ENCODE results near the gene OR2V2. TPM values are rescaled to one million over a fixed set of nuclear protein-coding genes. Genes with fewer than 3 reads are reported as not detected.

The OR2V2 gene
- total RNA-seq, 1 experiment from 2014 or later, result not detected

- H3K4me2 ChIP-seq (ENCODE audit: insufficient read depth, insufficient read length, low read length), result no peak overlapping the region
- H3T11ph ChIP-seq (ENCODE audit: low read length), result no peak overlapping the region
- H3K9ac ChIP-seq (ENCODE audit: extremely low read depth, insufficient read length, low read length), result no peak overlapping the region
- no peaks in the 10 kb centered on the region for H3K79me2 ChIP-seq (ENCODE audit: insufficient read depth, low read length)
- no peaks in the 10 kb centered on the region for H4K20me1 ChIP-seq (ENCODE audit: control insufficient read depth, insufficient read depth, insufficient read length)
- no peak overlapping the region for H2BK12ac ChIP-seq (ENCODE audit: insufficient read length, low read depth, low read length)
- no peak overlapping the region for H3K4ac ChIP-seq (ENCODE audit: low read depth, low read length)
- Mint-ChIP-seq H3K27ac (no peak overlapping the region), H3K9me3 (peaks cover 2 to 5% of the 10 kb centered on the region in 2 experiments; a peak in 2 of 5 replicates), H3K27me3 (ENCODE audit: low read depth) (peaks cover 66% of the 10 kb centered on the region), H3K4me3 (peak overlapping the region in 1 of 2 experiments; percentile 93; a peak in 3 of 5 replicates), H3K4me1 (peaks cover 29 to 35% of the 10 kb centered on the region in 2 experiments), H3K36me3 (ENCODE audit: insufficient read depth in 1 of 3, low read depth in 3 of 3) (no peaks in the 10 kb centered on the region; a peak in 1 of 7 replicates)
- no peak overlapping the region for H3K18ac ChIP-seq (ENCODE audit: insufficient read length, low read depth, low read length)
- no peak overlapping the region for H2AK5ac ChIP-seq (ENCODE audit: insufficient read length, low read length)
- H2BK15ac ChIP-seq (ENCODE audit: low read depth, low read length), result no peak overlapping the region
- WGBS (ENCODE audit: extremely low coverage, insufficient read length, low lambda C conversion rate), result no CpG with 5 or more reads among the region's 3 CpGs
- no peak overlapping the region for H2BK120ac ChIP-seq (ENCODE audit: low read depth, low read length, poor library complexity, severe bottlenecking)
- no peaks in the 10 kb centered on the region for H3K9me3 ChIP-seq (ENCODE audit: control insufficient read depth, low read depth, low read length)
- H4K5ac ChIP-seq (ENCODE audit: insufficient read length, low read depth, low read length), result no peak overlapping the region
- H3K27ac ChIP-seq (ENCODE audit: insufficient read length, low read depth, low read length), result no peak overlapping the region
- no peak overlapping the region for H2BK20ac ChIP-seq (ENCODE audit: low read depth, low read length, poor library complexity, severe bottlenecking)
- H3K4me1 ChIP-seq (ENCODE audit: insufficient read depth, low read length), result peaks cover 3% of the 10 kb centered on the region; the same call in 1 of the 2 replicates
- no peak for TF ChIP-seq CTCF (conservative IDR thresholded peaks at IDR 0.05)
- DNase-seq, result no peak
- no peak overlapping the region for H2BK5ac ChIP-seq (ENCODE audit: insufficient read length, low read length)
- no peak overlapping the region for H2AFZ ChIP-seq (ENCODE audit: low read length)
- no peak overlapping the region for H4K91ac ChIP-seq (ENCODE audit: insufficient read length, low read depth, low read length)
- no peak overlapping the region for H3K56ac ChIP-seq (ENCODE audit: insufficient read length, low read depth, low read length)
- H3K14ac ChIP-seq (ENCODE audit: insufficient read depth, low read length), result no peak overlapping the region
- no peak overlapping the region for H3K23ac ChIP-seq (ENCODE audit: insufficient read length, low read depth, low read length)
- H3K79me1 ChIP-seq (ENCODE audit: insufficient read depth, low read depth, low read length, poor library complexity, severe bottlenecking), result no peaks in the 10 kb centered on the region
- H3K23me2 ChIP-seq (ENCODE audit: insufficient read length, low read depth, low read length, poor library complexity, severe bottlenecking), result peaks cover 15% of the 10 kb centered on the region
- no peak overlapping the region for H4K8ac ChIP-seq (replicated peaks; ENCODE audit: insufficient read length, low read depth, low read length)
- H3K27me3 ChIP-seq (ENCODE audit: insufficient read depth, low read length), result peaks cover 10% of the 10 kb centered on the region
These were observed 24.4 kb downstream of the OR2V2 start for GRCh38 chr5:181171782-181172181.

Measured in H9 (cell line).